ENCODE measurements around the gene PIAS4. TPM values are rescaled to one million over a fixed set of nuclear protein-coding genes. Genes with fewer than 3 reads are reported as not detected.

Gene PIAS4
- total and polyA plus RNA-seq, 10 of the 15 experiments (the other 5 are each of a cell fraction or from before 2014, with no cell fraction given): 0.13 to 25.1 (median 11.3) TPM

- no peak for TF ChIP-seq KLF5 (IDR thresholded peaks at IDR 0.05; ENCODE audit: partially characterized antibody)
- TF ChIP-seq BCLAF1 (IDR thresholded peaks at IDR 0.05): no peak
- no peak for TF ChIP-seq RAD21 (IDR thresholded peaks at IDR 0.05; ENCODE audit: insufficient read depth, low read depth, low read length)
- peak; percentile 73; the same call in 1 of the 2 replicates for TF ChIP-seq NKRF (conservative IDR thresholded peaks at IDR 0.05)
- TF ChIP-seq TARDBP (IDR thresholded peaks at IDR 0.05; ENCODE audit: borderline replicate concordance): no peak
- no peak for TF ChIP-seq USF1 (IDR thresholded peaks at IDR 0.05; ENCODE audit: borderline replicate concordance, extremely low read length, insufficient read depth, low read depth, low read length)
- peak; percentile 91 to 97 for TF ChIP-seq BHLHE40 (IDR thresholded peaks at IDR 0.05; ENCODE audit: borderline replicate concordance in 1 of 2, low read depth in 2 of 2, low read length in 1 of 2)
- TF ChIP-seq NRF1 (conservative IDR thresholded peaks at IDR 0.05; ENCODE audit: low read depth, low read length): peak; percentile 28; the same call in 1 of the 2 replicates
- no peak for TF ChIP-seq ASH2L (IDR thresholded peaks at IDR 0.05; ENCODE audit: borderline replicate concordance, low read depth)
- TF ChIP-seq CREB1 (IDR thresholded peaks at IDR 0.05; ENCODE audit: low read depth): peak; percentile 91
- TF ChIP-seq ZZZ3 (IDR thresholded peaks at IDR 0.05; ENCODE audit: control insufficient read depth, insufficient read length, low read depth): no peak
- TF ChIP-seq GABPA (IDR thresholded peaks at IDR 0.05; ENCODE audit: low read depth): peak; percentile 90
- peak; percentile 92 for TF ChIP-seq NFYB (IDR thresholded peaks at IDR 0.05; ENCODE audit: insufficient read depth, low read depth, low read length)
- no peak for TF ChIP-seq USF2 (IDR thresholded peaks at IDR 0.05; ENCODE audit: borderline replicate concordance, low read depth, low read length)
- TF ChIP-seq FOXK2 (IDR thresholded peaks at IDR 0.05): no peak
- TF ChIP-seq TCF7 (IDR thresholded peaks at IDR 0.05; ENCODE audit: borderline replicate concordance): no peak
- no peak for TF ChIP-seq ZNF207 (IDR thresholded peaks at IDR 0.05; ENCODE audit: borderline replicate concordance)
- no peak for TF ChIP-seq MLLT1 (IDR thresholded peaks at IDR 0.05)
- peak; percentile 56 for TF ChIP-seq IKZF1 (conservative IDR thresholded peaks at IDR 0.05)
- no peak for TF ChIP-seq CBFB (IDR thresholded peaks at IDR 0.05; ENCODE audit: low read depth)
- peak; percentile 42; the same call in 1 of the 2 replicates for TF ChIP-seq MXI1 (IDR thresholded peaks at IDR 0.05; ENCODE audit: low read depth, low read length)
These were observed 36.5 kb upstream of the PIAS4 start, which contains the start of gene DAPK3 (continued) for GRCh38 chr19:3970808-3971598.
